Measurements from ENCODE around the gene ID1.

ID1 gene

DNA sequence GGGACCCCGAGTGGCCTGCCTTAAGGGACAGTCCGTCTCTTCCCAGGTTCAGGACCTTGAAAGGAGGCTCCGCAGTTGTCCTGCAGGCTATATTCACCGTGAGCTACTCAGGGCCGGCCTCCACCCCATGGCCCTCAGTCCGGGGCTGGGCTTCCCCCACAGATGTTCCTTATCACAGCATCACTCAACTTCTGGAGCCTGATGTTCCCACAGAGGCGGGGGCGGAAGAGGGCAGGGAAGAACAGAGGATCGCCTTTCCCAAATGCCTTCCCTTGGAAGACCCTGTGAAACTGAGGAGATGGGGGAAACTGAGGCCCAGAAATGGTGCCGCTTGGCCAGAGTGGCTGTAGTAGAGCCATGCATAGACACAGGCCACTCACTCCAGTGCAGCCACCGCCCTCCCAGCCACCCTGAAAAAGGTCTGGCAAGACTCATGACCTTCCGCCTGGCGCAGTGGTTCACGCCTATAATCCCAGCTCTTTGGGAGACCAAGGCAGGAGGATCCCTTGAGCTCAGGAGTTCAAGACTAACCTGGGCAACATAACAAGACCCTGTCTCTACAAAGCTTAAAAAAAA is 28.3 kb downstream of the ID1 start:
- no peak overlapping the region for H3K4me3 ChIP-seq (ENCODE audit: low read depth, low read length)
- TF ChIP-seq, protein P1, sequence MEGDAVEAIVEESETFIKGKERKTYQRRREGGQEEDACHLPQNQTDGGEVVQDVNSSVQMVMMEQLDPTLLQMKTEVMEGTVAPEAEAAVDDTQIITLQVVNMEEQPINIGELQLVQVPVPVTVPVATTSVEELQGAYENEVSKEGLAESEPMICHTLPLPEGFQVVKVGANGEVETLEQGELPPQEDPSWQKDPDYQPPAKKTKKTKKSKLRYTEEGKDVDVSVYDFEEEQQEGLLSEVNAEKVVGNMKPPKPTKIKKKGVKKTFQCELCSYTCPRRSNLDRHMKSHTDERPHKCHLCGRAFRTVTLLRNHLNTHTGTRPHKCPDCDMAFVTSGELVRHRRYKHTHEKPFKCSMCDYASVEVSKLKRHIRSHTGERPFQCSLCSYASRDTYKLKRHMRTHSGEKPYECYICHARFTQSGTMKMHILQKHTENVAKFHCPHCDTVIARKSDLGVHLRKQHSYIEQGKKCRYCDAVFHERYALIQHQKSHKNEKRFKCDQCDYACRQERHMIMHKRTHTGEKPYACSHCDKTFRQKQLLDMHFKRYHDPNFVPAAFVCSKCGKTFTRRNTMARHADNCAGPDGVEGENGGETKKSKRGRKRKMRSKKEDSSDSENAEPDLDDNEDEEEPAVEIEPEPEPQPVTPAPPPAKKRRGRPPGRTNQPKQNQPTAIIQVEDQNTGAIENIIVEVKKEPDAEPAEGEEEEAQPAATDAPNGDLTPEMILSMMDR (IDR thresholded peaks at IDR 0.05; ENCODE audit: borderline replicate concordance, insufficient read depth, low read depth, low read length), result no peak

DNA sequence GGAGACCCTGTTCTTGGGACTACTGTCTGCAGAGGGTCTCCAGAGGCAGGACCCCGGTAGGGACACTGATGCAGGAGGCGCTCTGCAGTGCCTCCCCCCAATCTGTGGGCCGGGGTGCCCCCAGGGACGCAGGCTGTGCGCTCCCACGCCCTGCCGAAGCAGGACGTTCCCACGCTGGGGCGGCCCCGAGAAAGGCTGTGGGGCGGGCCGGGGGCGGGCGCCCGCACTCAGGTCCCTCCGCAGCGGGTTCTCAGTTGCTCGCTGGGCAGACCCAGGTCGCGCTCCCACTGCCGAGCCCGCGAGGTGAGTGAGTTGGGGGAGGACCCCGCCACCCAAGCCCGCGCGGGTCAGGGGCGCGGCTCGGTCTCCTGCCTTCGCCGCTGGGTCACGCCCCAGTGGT is 32.6 kb downstream of the ID1 start, which contains the start of gene COX4I2:
COX4I2 (plus strand) TSS at position 253 of the 400 bp plus-strand sequence. CDS start 1,106 bp downstream, outside the sequence.
- H3K4me3 ChIP-seq (ENCODE audit: low read depth, low read length), result no peak within 1 kb of the TSS
- TF ChIP-seq, protein P1 (IDR thresholded peaks at IDR 0.05; ENCODE audit: borderline replicate concordance, insufficient read depth, low read depth, low read length), result no peak

DNA sequence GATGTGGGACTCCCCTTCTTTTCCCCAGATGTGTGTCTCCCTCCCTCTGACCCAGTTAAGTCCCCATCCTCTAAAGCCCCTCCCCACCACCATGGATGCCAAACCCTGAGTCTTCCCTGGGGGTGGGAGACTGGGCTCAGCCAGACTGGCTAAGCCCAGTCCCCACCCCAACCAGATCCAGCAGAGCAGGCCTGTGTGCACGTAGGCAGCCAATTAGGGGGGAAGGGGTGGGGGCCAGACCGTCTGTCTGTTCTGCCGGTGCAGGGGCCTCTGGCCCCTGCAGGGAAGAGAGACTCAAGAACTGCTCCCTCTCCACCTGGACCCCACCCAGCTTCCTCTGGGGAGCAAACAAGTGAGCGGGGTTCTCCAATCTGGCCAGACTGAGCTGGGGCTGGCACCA is 33.2 kb downstream of the ID1 start:
- no peak overlapping the region for H3K4me3 ChIP-seq (ENCODE audit: low read depth, low read length)
- TF ChIP-seq, protein P1 (IDR thresholded peaks at IDR 0.05; ENCODE audit: borderline replicate concordance, insufficient read depth, low read depth, low read length), result no peak

DNA sequence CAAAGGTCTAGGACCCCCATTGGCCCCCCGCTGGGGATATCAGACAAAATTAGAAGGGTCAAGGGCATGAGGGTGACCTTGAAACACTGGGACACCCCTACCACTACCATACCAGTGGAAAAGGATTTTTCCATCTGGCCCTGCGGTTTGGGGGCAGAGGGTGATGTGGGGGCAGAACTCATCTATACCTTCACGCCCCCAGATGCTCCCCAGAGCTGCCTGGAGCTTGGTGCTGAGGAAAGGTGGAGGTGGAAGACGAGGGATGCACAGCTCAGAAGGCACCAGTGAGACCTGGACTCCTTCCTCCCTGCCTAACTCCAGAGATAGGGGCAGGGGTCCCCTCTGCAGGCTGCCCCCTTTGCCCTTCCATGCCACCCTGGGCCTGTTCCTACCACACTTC is 33.7 kb downstream of the ID1 start:
- TF ChIP-seq, protein P1 (IDR thresholded peaks at IDR 0.05; ENCODE audit: borderline replicate concordance, insufficient read depth, low read depth, low read length), result no peak
- no peak overlapping the region for H3K4me3 ChIP-seq (ENCODE audit: low read depth, low read length)

DNA sequence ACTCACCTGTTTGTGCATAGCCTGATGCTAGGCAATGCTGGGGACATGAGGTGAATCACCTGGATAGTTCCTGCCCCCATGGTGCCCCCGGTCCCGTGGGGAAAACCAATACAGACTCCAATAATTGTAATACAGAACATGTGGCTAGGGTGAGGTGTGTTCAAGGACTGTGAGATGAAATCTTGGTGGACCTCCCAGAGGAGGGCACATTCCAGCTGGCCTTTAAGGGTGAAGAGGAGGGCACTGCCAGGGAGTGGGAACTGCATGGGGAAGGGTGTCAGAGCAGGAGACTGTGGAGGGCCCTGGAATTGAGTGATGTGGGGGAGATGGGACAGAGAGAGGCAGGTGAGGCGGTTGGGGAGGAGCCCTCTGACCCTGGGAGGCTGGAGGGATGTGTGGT is 35.2 kb downstream of the ID1 start:
- H3K4me3 ChIP-seq (ENCODE audit: low read depth, low read length), result no peak overlapping the region
- TF ChIP-seq, protein P1 (IDR thresholded peaks at IDR 0.05; ENCODE audit: borderline replicate concordance, insufficient read depth, low read depth, low read length), result no peak

DNA sequence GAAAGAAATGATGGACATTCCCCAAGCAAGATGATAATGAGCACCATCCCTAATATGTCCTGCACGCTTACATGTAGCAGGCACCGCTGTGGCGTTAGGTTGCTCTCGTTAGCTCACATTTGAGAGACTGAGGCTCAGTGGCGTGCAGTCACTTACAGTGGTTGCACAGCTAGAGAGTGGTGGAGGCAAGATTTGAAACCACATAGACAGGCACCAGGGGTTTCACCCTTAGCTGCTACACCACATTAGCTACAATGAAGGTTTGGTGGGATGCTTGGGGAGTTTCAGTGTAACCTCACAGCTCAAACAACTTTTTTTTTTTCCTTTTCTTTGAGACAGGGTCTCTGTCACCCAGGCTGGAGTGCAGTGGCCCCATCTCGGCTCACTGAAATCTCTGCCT is 36.3 kb downstream of the ID1 start:
- TF ChIP-seq, protein P1 (IDR thresholded peaks at IDR 0.05; ENCODE audit: borderline replicate concordance, insufficient read depth, low read depth, low read length), result no peak
- H3K4me3 ChIP-seq (ENCODE audit: low read depth, low read length), result no peak overlapping the region

DNA sequence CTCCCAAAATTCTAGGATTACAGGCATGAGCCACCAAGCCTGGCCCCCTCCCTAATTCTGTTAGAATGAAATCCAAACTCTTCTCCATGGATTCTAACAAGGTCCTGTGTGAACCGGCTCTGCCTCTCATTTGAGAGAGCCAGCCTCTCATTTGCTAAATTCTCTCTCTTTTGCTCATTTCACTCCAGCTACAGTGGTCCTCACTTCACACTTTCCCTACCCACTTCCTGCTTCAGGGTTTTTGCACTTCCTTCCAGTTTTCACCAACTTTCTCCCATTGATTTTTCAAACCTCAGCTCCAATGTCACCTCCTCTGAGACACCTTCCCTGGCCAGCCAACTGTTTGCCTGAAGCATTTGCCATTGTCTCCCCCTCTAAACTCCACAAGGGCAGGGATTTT is 37.7 kb downstream of the ID1 start:
- no peak overlapping the region for H3K4me3 ChIP-seq (ENCODE audit: low read depth, low read length)
- TF ChIP-seq, protein P1 (IDR thresholded peaks at IDR 0.05; ENCODE audit: borderline replicate concordance, insufficient read depth, low read depth, low read length), result no peak

All from GM12875 (cell line).